GM12873 (cell line): ENCODE results near the gene GATM.
A peak's percentile ranks its signal among the peaks of the same experiment; 100 is the strongest.

Source experiments
- TF ChIP-seq, protein P1 (sequence below): IDR thresholded peaks from 2 replicates; pipeline ENCODE4 v1.5.1; 2012; ENCODE audit warnings: low read depth, mild to moderate bottlenecking, moderate library complexity, low read length, control low read depth; ENCODE audit not compliant: insufficient read depth; ENCODE audit errors: missing control alignments

The GATM gene

DNA sequence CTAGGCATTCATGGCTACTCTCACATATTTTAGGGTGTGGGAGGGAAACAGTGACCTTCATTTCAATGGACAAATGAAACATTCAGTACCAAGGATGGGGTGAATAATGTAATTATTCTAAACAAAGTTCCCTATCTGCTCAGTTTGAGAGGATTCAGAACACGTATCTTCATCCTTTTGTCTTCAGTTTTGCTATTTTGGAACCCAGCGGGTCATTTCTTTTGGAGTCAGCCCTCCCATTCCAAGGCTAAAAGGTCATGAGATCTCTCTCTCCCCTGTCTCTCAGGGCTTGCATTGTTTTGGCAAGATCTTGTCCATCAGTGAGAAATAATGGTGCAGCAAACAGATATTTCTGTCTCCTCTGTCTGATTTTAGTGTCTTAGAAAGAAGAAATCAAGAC lies 16.3 kb upstream of the GATM start:
- TF ChIP-seq, protein P1, sequence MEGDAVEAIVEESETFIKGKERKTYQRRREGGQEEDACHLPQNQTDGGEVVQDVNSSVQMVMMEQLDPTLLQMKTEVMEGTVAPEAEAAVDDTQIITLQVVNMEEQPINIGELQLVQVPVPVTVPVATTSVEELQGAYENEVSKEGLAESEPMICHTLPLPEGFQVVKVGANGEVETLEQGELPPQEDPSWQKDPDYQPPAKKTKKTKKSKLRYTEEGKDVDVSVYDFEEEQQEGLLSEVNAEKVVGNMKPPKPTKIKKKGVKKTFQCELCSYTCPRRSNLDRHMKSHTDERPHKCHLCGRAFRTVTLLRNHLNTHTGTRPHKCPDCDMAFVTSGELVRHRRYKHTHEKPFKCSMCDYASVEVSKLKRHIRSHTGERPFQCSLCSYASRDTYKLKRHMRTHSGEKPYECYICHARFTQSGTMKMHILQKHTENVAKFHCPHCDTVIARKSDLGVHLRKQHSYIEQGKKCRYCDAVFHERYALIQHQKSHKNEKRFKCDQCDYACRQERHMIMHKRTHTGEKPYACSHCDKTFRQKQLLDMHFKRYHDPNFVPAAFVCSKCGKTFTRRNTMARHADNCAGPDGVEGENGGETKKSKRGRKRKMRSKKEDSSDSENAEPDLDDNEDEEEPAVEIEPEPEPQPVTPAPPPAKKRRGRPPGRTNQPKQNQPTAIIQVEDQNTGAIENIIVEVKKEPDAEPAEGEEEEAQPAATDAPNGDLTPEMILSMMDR = no peak

GRCh38 chr15:45393851-45394250 lies 15.5 kb upstream of the GATM start:
- TF ChIP-seq, protein P1 = peak; percentile 43

GRCh38 chr15:45392584-45392855 lies 14.2 kb upstream of the GATM start:
- TF ChIP-seq, protein P1 = no peak

- TF ChIP-seq, protein P1 = no peak
These were observed 13.6 kb upstream of the GATM start for GRCh38 chr15:45391746-45392583.

- TF ChIP-seq, protein P1 = no peak
These were observed 11.0 kb upstream of the GATM start for GRCh38 chr15:45389351-45389750.

GRCh38 chr15:45387380-45388007 lies 9.2 kb upstream of the GATM start:
- TF ChIP-seq, protein P1 = no peak

- TF ChIP-seq, protein P1 = no peak
These were observed 8.6 kb upstream of the GATM start for GRCh38 chr15:45386974-45387373.
